Left lung (tissue), 14 donors: ENCODE results near the gene COL19A1. TPM values are rescaled to one million over a fixed set of nuclear protein-coding genes. Genes with fewer than 3 reads are reported as not detected.

ENCODE experiments used
- ATAC-seq: fragments of 200-7000 bp; cut with Tn5 transposase; one replicate; pipeline ENCODE4 v1.9.1; 2020; ENCODE audit warnings: moderate library complexity
- DNase-seq, 4 donors: peaks; one replicate each; pipeline ENCODE4 v3.0.0-alpha.2; 2013 to 2020
- H3K27ac ChIP-seq, 2 donors: fragments of 200-600 bp; sonication (generic) in 1 of 2; one replicate each; pipeline versions ENCODE4 v1.5.0 to v1.8.0; 2020 to 2021
- H3K27me3 ChIP-seq, 2 donors: fragments of 200-600 bp; sonication (generic) in 1 of 2; one replicate each; pipeline versions ENCODE4 v1.5.0 to v1.8.0; 2020 to 2021
- H3K36me3 ChIP-seq, 2 donors: fragments of 200-600 bp; sonication (generic) in 1 of 2; one replicate each; pipeline versions ENCODE4 v1.5.0 to v1.8.0; 2020 to 2021
- H3K4me1 ChIP-seq, 2 donors: fragments of 200-600 bp; one replicate each; pipeline ENCODE4 v1.8.0; 2021
- H3K4me3 ChIP-seq, 2 donors: fragments of 200-600 bp; sonication (generic) in 1 of 2; one replicate each; pipeline versions ENCODE4 v1.5.0 to v1.8.0; 2020 to 2021; ENCODE audit warnings: mild to moderate bottlenecking in 1 of 2
- H3K9me3 ChIP-seq, 2 donors: fragments of 200-600 bp; sonication (generic) in 1 of 2; one replicate each; pipeline versions ENCODE4 v1.5.0 to v1.8.0; 2020 to 2021
- CTCF ChIP-seq, 2 donors: fragments of 200-600 bp; sonication (generic) in 1 of 2; IDR thresholded peaks; one replicate each; pipeline versions ENCODE4 v1.5.0 to v1.8.0; 2021; ENCODE audit warnings: antibody characterized with exemption in 2 of 2
- intact Hi-C, 2 donors: fragments of 100-400 bp; cut with DNase I; formaldehyde crosslinking; loops; one replicate each; pipeline versions ENCODE4 v1.11.2 to v1.14.2; 2022
- long read RNA-seq, 12 donors: library from polyadenylated mRNA in 2 of 12; unstranded in 2 of 12; transcript quantifications; one replicate each; pipeline ENCODE4 v2.0.0 and lab custom pipeline, GENCODE V29; 2019 to 2026
- polyA plus RNA-seq, 6 donors: library from polyadenylated mRNA; unstranded; fragments of 120-200 nt; gene quantifications; one replicate each; pipeline ENCODE4 v1.2.1, GENCODE V29; 2013; ENCODE audit not compliant: insufficient read length in 6 of 6
- total RNA-seq, 2 donors: library from RNA; stranded (reverse); fragmentation: NEBNext Ultra II Directional; extraction: Animal tissue kit (Norgen Biotek cat#: 25700); gene quantifications; one replicate each; pipeline ENCODE4 v1.2.1, GENCODE V29; 2021
- donor health status: DM: no; HTN: yes; CAD: no.
- donor health status: DM: no; HTN: no; CAD: no.

The COL19A1 gene
- total RNA-seq: under 1 TPM; 0.10 to 0.17 TPM
- under 1 TPM; 0.67 to 0.77 (median 0.72) TPM for polyA plus RNA-seq
- long read RNA-seq, donor 1: 0 reads
- long read RNA-seq, donor 2: 0 reads
- long read RNA-seq, donor 3: 0 reads
- long read RNA-seq, donor 4: 0 reads
- long read RNA-seq, donor 5: 0 reads
- long read RNA-seq, donor 6: 0 reads
- long read RNA-seq, donor 7: 0 reads
- long read RNA-seq, donor 8: 0 reads
- long read RNA-seq, donor 9: 0 reads
- long read RNA-seq, donor 10: 0 reads
- long read RNA-seq, donor 11: 0 reads
- long read RNA-seq, donor 12: 0 reads

DNA sequence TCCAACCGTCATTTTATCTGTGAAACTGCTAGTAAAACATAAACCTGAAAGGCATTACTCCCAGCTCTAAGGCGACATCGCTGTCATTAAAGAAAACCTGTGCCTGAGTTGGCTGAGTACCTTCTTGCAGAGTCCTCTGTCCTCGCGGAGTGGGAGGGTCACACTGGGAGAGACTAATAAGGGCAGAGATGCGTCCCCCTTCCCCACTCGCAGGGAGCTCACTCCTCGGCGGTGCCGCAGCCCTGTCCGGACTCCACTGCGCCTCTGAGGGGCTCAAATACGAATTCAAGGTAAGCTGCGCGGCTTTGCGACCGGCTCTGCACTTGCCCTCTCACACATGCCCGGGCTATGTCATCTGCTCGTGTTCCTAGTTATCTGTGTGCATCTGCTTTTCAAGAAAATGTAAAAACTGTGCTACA is at the start of gene COL19A1:
TSS of gene COL19A1 (plus strand) at position 206 of the 419 bp plus-strand sequence. CDS start 13,012 bp downstream, outside the sequence.
- Histone ChIP-seq H3K4me3 (peak within 1 kb of the TSS; percentile 42 to 49), H3K4me1 (peaks cover 9 to 10% of the 10 kb centered on the region in 2 donors), H3K27me3 (peaks cover 7 to 71% of the 10 kb centered on the region in 2 donors), H3K9me3 (no peaks in the 10 kb centered on the region), H3K27ac (no peak within 1 kb of the TSS), H3K36me3 (no peaks in the 10 kb centered on the region)
- no peak for TF ChIP-seq CTCF (IDR thresholded peaks at IDR 0.05)
- intact Hi-C loops: no loop called here
- ATAC-seq (peak; percentile 60), DNase-seq (peak in 1 of 4 donors; percentile 75)

GRCh38 chr6:69816569-69816968 is 49.8 kb upstream of the COL19A1 start:
- intact Hi-C loops: no loop called here
- no peak for ATAC-seq
- H3K36me3 ChIP-seq: no peaks in the 10 kb centered on the region

GRCh38 chr6:69817358-69817757 is 49.0 kb upstream of the COL19A1 start:
- no peak for TF ChIP-seq CTCF (IDR thresholded peaks at IDR 0.05)
- H3K4me3 ChIP-seq: no peak overlapping the region
- DNase-seq (no peak), ATAC-seq (no peak)
- H3K27me3 ChIP-seq: no peaks in the 10 kb centered on the region
- intact Hi-C loops: no loop called here
- H3K27ac ChIP-seq: no peak overlapping the region
- no peaks in the 10 kb centered on the region for H3K9me3 ChIP-seq
- no peaks in the 10 kb centered on the region for H3K36me3 ChIP-seq
- no peaks in the 10 kb centered on the region for H3K4me1 ChIP-seq

More at GRCh38 chr6:69816569-69816968, 49.8 kb upstream of the COL19A1 start:
- TF ChIP-seq CTCF (IDR thresholded peaks at IDR 0.05): no peak
- Histone ChIP-seq H3K9me3 (no peaks in the 10 kb centered on the region), H3K27ac (no peak overlapping the region), H3K27me3 (no peaks in the 10 kb centered on the region), H3K4me3 (no peak overlapping the region), H3K4me1 (no peaks in the 10 kb centered on the region)
- no peak for DNase-seq

GRCh38 chr6:69818223-69818930 is 48.0 kb upstream of the COL19A1 start:
- H3K9me3 ChIP-seq: no peaks in the 10 kb centered on the region
- intact Hi-C loops: no loop called here
- no peak for TF ChIP-seq CTCF (IDR thresholded peaks at IDR 0.05)
- DNase-seq: no peak
- no peaks in the 10 kb centered on the region for H3K36me3 ChIP-seq
- H3K27me3 ChIP-seq: no peaks in the 10 kb centered on the region
- no peak overlapping the region for H3K4me3 ChIP-seq
- no peak for ATAC-seq
- H3K4me1 ChIP-seq: no peaks in the 10 kb centered on the region
- H3K27ac ChIP-seq: no peak overlapping the region

GRCh38 chr6:69819138-69819537 is 47.2 kb upstream of the COL19A1 start:
- DNase-seq: no peak
- Histone ChIP-seq H3K4me1 (no peaks in the 10 kb centered on the region), H3K27ac (no peak overlapping the region), H3K36me3 (no peaks in the 10 kb centered on the region), H3K4me3 (no peak overlapping the region), H3K9me3 (no peaks in the 10 kb centered on the region), H3K27me3 (no peaks in the 10 kb centered on the region)
- intact Hi-C loops: no loop called here
- TF ChIP-seq CTCF (IDR thresholded peaks at IDR 0.05): no peak
- no peak for ATAC-seq
